ENCODE results near the gene TSPAN4.

The TSPAN4 gene

GRCh38 chr11:884578-885070 is 42.0 kb downstream of the TSPAN4 start:
- no peaks in the 10 kb centered on the region for H3K27me3 ChIP-seq (replicated peaks in 2 of 5; ENCODE audit: control insufficient read depth in 4 of 5, insufficient read depth in 5 of 5, low read length in 4 of 5)
- H3K27ac ChIP-seq (ENCODE audit: insufficient read depth in 1 of 2, low read depth in 1 of 2, low read length in 2 of 2, poor library complexity in 1 of 2, severe bottlenecking in 2 of 2) = no peak overlapping the region
- H3K4me3 ChIP-seq (ENCODE audit: control insufficient read depth in 1 of 7, extremely low read depth in 1 of 7, insufficient read depth in 4 of 7, low read depth in 2 of 7, low read length in 6 of 7) = no peak overlapping the region
- peaks cover 5 to 62% (median 45%) of the 10 kb centered on the region in 4 experiments for H3K36me3 ChIP-seq (ENCODE audit: control insufficient read depth in 4 of 4, insufficient read depth in 4 of 4, low read length in 3 of 4)
- ChIA-PET POLR2A (no interaction called here), CTCF (no interaction called here)
- WGBS (ENCODE audit: insufficient coverage) = 89% methylated on average over 9 of the region's 16 CpGs
- H3K4me1 ChIP-seq (ENCODE audit: control extremely low read depth in 1 of 4, control insufficient read depth in 4 of 4, insufficient read depth in 4 of 4, low read length in 3 of 4) = peaks cover 0 to 2% (median 0%) of the 10 kb centered on the region in 4 experiments
- DNase-seq = no peak
- H3K9me3 ChIP-seq (ENCODE audit: control extremely low read depth in 1 of 5, control insufficient read depth in 4 of 5, insufficient read depth in 2 of 5, low read depth in 1 of 5, low read length in 4 of 5) = no peaks in the 10 kb centered on the region

GRCh38 chr11:886568-886967 is 43.9 kb downstream of the TSPAN4 start:
- CTCF ChIA-PET = no interaction called here
- DNase-seq = no peak
- Histone ChIP-seq H3K27me3 (replicated peaks in 2 of 5; ENCODE audit: control insufficient read depth in 4 of 5, insufficient read depth in 5 of 5, low read length in 4 of 5) (no peaks in the 10 kb centered on the region), H3K9me3 (ENCODE audit: control extremely low read depth in 1 of 5, control insufficient read depth in 4 of 5, insufficient read depth in 2 of 5, low read depth in 1 of 5, low read length in 4 of 5) (no peaks in the 10 kb centered on the region), H3K4me1 (ENCODE audit: control extremely low read depth in 1 of 4, control insufficient read depth in 4 of 4, insufficient read depth in 4 of 4, low read length in 3 of 4) (peaks cover 0 to 2% (median 0%) of the 10 kb centered on the region in 4 experiments), H3K36me3 (ENCODE audit: control insufficient read depth in 4 of 4, insufficient read depth in 4 of 4, low read length in 3 of 4) (peaks cover 3 to 56% (median 38%) of the 10 kb centered on the region in 4 experiments), H3K27ac (ENCODE audit: insufficient read depth in 1 of 2, low read depth in 1 of 2, low read length in 2 of 2, poor library complexity in 1 of 2, severe bottlenecking in 2 of 2) (no peak overlapping the region), H3K4me3 (ENCODE audit: control insufficient read depth in 1 of 7, extremely low read depth in 1 of 7, insufficient read depth in 4 of 7, low read depth in 2 of 7, low read length in 6 of 7) (no peak overlapping the region)
- POLR2A ChIA-PET = no interaction called here
- WGBS (ENCODE audit: insufficient coverage) = over 99% methylated on average over 17 of the region's 17 CpGs

GRCh38 chr11:887589-887988 is 44.9 kb downstream of the TSPAN4 start:
- Histone ChIP-seq H3K4me1 (ENCODE audit: control extremely low read depth in 1 of 4, control insufficient read depth in 4 of 4, insufficient read depth in 4 of 4, low read length in 3 of 4) (peaks cover 0 to 2% (median 0%) of the 10 kb centered on the region in 4 experiments), H3K27ac (ENCODE audit: insufficient read depth in 1 of 2, low read depth in 1 of 2, low read length in 2 of 2, poor library complexity in 1 of 2, severe bottlenecking in 2 of 2) (no peak overlapping the region), H3K36me3 (ENCODE audit: control insufficient read depth in 4 of 4, insufficient read depth in 4 of 4, low read length in 3 of 4) (peaks cover 5 to 56% (median 39%) of the 10 kb centered on the region in 4 experiments), H3K4me3 (ENCODE audit: control insufficient read depth in 1 of 7, extremely low read depth in 1 of 7, insufficient read depth in 4 of 7, low read depth in 2 of 7, low read length in 6 of 7) (no peak overlapping the region), H3K9me3 (ENCODE audit: control extremely low read depth in 1 of 5, control insufficient read depth in 4 of 5, insufficient read depth in 2 of 5, low read depth in 1 of 5, low read length in 4 of 5) (no peaks in the 10 kb centered on the region), H3K27me3 (replicated peaks in 2 of 5; ENCODE audit: control insufficient read depth in 4 of 5, insufficient read depth in 5 of 5, low read length in 4 of 5) (no peaks in the 10 kb centered on the region)
- DNase-seq = no peak
- CTCF ChIA-PET = interaction anchor here (0.7 kb wide), 1 partner anchor 11 kb away, joined by 4 read pairs; no protein-coding TSS in a partner anchor
- WGBS (ENCODE audit: insufficient coverage) = 98% methylated on average over 14 of the region's 14 CpGs
- POLR2A ChIA-PET = no interaction called here

- DNase-seq = no peak
- ChIA-PET POLR2A (no interaction called here), CTCF (interaction anchor here (0.7 to 1.4 kb wide), 2 partner anchors 9 to 10 kb away, joined by 4 to 5 read pairs; no protein-coding TSS in a partner anchor)
- Histone ChIP-seq H3K9me3 (ENCODE audit: control extremely low read depth in 1 of 5, control insufficient read depth in 4 of 5, insufficient read depth in 2 of 5, low read depth in 1 of 5, low read length in 4 of 5) (no peaks in the 10 kb centered on the region), H3K27ac (ENCODE audit: insufficient read depth in 1 of 2, low read depth in 1 of 2, low read length in 2 of 2, poor library complexity in 1 of 2, severe bottlenecking in 2 of 2) (no peak overlapping the region), H3K36me3 (ENCODE audit: control insufficient read depth in 4 of 4, insufficient read depth in 4 of 4, low read length in 3 of 4) (peaks cover 7 to 52% (median 33%) of the 10 kb centered on the region in 4 experiments), H3K4me1 (ENCODE audit: control extremely low read depth in 1 of 4, control insufficient read depth in 4 of 4, insufficient read depth in 4 of 4, low read length in 3 of 4) (no peaks in the 10 kb centered on the region), H3K27me3 (replicated peaks in 2 of 5; ENCODE audit: control insufficient read depth in 4 of 5, insufficient read depth in 5 of 5, low read length in 4 of 5) (no peaks in the 10 kb centered on the region), H3K4me3 (ENCODE audit: control insufficient read depth in 1 of 7, extremely low read depth in 1 of 7, insufficient read depth in 4 of 7, low read depth in 2 of 7, low read length in 6 of 7) (no peak overlapping the region)
- whole genome bisulfite sequencing (ENCODE audit: insufficient coverage) = 96% methylated on average over 37 of the region's 45 CpGs
These were observed 45.9 kb downstream of the TSPAN4 start for GRCh38 chr11:888310-889212.

GRCh38 chr11:889257-889656 is 46.6 kb downstream of the TSPAN4 start:
- Histone ChIP-seq H3K36me3 (ENCODE audit: control insufficient read depth in 4 of 4, insufficient read depth in 4 of 4, low read length in 3 of 4) (peaks cover 7 to 47% (median 27%) of the 10 kb centered on the region in 4 experiments), H3K27ac (ENCODE audit: insufficient read depth in 1 of 2, low read depth in 1 of 2, low read length in 2 of 2, poor library complexity in 1 of 2, severe bottlenecking in 2 of 2) (no peak overlapping the region), H3K9me3 (ENCODE audit: control extremely low read depth in 1 of 5, control insufficient read depth in 4 of 5, insufficient read depth in 2 of 5, low read depth in 1 of 5, low read length in 4 of 5) (no peaks in the 10 kb centered on the region), H3K4me3 (ENCODE audit: control insufficient read depth in 1 of 7, extremely low read depth in 1 of 7, insufficient read depth in 4 of 7, low read depth in 2 of 7, low read length in 6 of 7) (no peak overlapping the region), H3K27me3 (replicated peaks in 2 of 5; ENCODE audit: control insufficient read depth in 4 of 5, insufficient read depth in 5 of 5, low read length in 4 of 5) (no peaks in the 10 kb centered on the region), H3K4me1 (ENCODE audit: control extremely low read depth in 1 of 4, control insufficient read depth in 4 of 4, insufficient read depth in 4 of 4, low read length in 3 of 4) (no peaks in the 10 kb centered on the region)
- WGBS (ENCODE audit: insufficient coverage) = 97% methylated on average over 12 of the region's 13 CpGs
- ChIA-PET POLR2A (no interaction called here), CTCF (interaction anchor here (0.7 to 1.4 kb wide), 2 partner anchors 10 to 12 kb away, joined by 3 to 5 read pairs; no protein-coding TSS in a partner anchor)
- DNase-seq = no peak

- CTCF ChIA-PET = interaction anchor here (0.7 kb wide), 1 partner anchor 12 kb away, joined by 3 read pairs; no protein-coding TSS in a partner anchor
- Histone ChIP-seq H3K36me3 (ENCODE audit: control insufficient read depth in 4 of 4, insufficient read depth in 4 of 4, low read length in 3 of 4) (peaks cover 7 to 42% (median 23%) of the 10 kb centered on the region in 4 experiments), H3K27me3 (replicated peaks in 2 of 5; ENCODE audit: control insufficient read depth in 4 of 5, insufficient read depth in 5 of 5, low read length in 4 of 5) (no peaks in the 10 kb centered on the region), H3K4me3 (ENCODE audit: control insufficient read depth in 1 of 7, extremely low read depth in 1 of 7, insufficient read depth in 4 of 7, low read depth in 2 of 7, low read length in 6 of 7) (no peak overlapping the region), H3K27ac (ENCODE audit: insufficient read depth in 1 of 2, low read depth in 1 of 2, low read length in 2 of 2, poor library complexity in 1 of 2, severe bottlenecking in 2 of 2) (no peak overlapping the region), H3K9me3 (ENCODE audit: control extremely low read depth in 1 of 5, control insufficient read depth in 4 of 5, insufficient read depth in 2 of 5, low read depth in 1 of 5, low read length in 4 of 5) (no peaks in the 10 kb centered on the region), H3K4me1 (ENCODE audit: control extremely low read depth in 1 of 4, control insufficient read depth in 4 of 4, insufficient read depth in 4 of 4, low read length in 3 of 4) (no peaks in the 10 kb centered on the region)
- POLR2A ChIA-PET = no interaction called here
- no peak for DNase-seq
- 95% methylated on average over 32 of the region's 32 CpGs for WGBS (ENCODE audit: insufficient coverage)
These were observed 47.2 kb downstream of the TSPAN4 start for GRCh38 chr11:889687-890475.
